HepG2 (cell line): ENCODE measurements around the gene COL9A3. TPM values are rescaled to one million over a fixed set of nuclear protein-coding genes. Genes with fewer than 3 reads are reported as not detected.

Experiments used
- AGO2 ChIP-seq: fragments of 200-400 bp; formaldehyde crosslinking; optimal IDR thresholded peaks from 2 replicates; pipeline ENCODE3; 2017; ENCODE audit warnings: mild to moderate bottlenecking, low read depth, low read length, moderate library complexity
- ATAD3A ChIP-seq: sonication (generic); formaldehyde crosslinking; IDR thresholded peaks from 2 replicates; pipeline ENCODE4 v1.4.0; 2020; ENCODE audit warnings: missing genetic modification reagents
- CBX2 ChIP-seq, 2 experiments: fragments of 200-600 bp in 1 of 2; sonication (generic); formaldehyde crosslinking in 1 of 2; IDR thresholded peaks; 2 replicates each; pipeline versions ENCODE4 v1.7.0 to v1.8.1; 2018 to 2022; ENCODE audit warnings: low read depth in 2 of 2, low read length in 1 of 2, mild to moderate bottlenecking in 1 of 2, missing genetic modification reagents in 1 of 2
- GATAD1 ChIP-seq: IDR thresholded peaks from 2 replicates; pipeline ENCODE4 v1.6.1; 2016; ENCODE audit warnings: missing genetic modification reagents, missing compliant biosample characterization
- NONO ChIP-seq, 2 experiments: fragments of 450-650 bp in 1 of 2; sonication (generic) in 1 of 2; formaldehyde crosslinking in 1 of 2; IDR thresholded peaks in 1 of 2; conservative IDR thresholded peaks in 1 of 2; 2 replicates each; pipeline versions ENCODE4 v1.6.1 to v1.8.0; 2017 to 2022; ENCODE audit warnings: mild to moderate bottlenecking in 1 of 2, missing genetic modification reagents in 1 of 2, moderate library complexity in 1 of 2
- NPAS2 ChIP-seq: sonication (generic); formaldehyde crosslinking; IDR thresholded peaks from 2 replicates; pipeline ENCODE4 v1.8.0; 2022; ENCODE audit warnings: mild to moderate bottlenecking, missing genetic modification reagents, borderline replicate concordance
- ZFP36L2 ChIP-seq: sonication (generic); formaldehyde crosslinking; IDR thresholded peaks from 2 replicates; pipeline ENCODE4 v1.4.0; 2020; ENCODE audit warnings: missing genetic modification reagents
- ZHX1 ChIP-seq: sonication (generic); formaldehyde crosslinking; IDR thresholded peaks from 2 replicates; pipeline ENCODE4 v1.8.1; 2022; ENCODE audit warnings: low read depth, mild to moderate bottlenecking, missing genetic modification reagents
- ZNF546 ChIP-seq: sonication (generic); formaldehyde crosslinking; conservative IDR thresholded peaks from 2 replicates; pipeline ENCODE4 v1.8.1; 2023; ENCODE audit warnings: mild to moderate bottlenecking, missing genetic modification reagents
- polyA plus RNA-seq, 8 experiments: library from polyadenylated mRNA; depleted of rRNA in 3 of 8; stranded (reverse) in 7 of 8; unstranded in 1 of 8; fragments of >200 nt; fragmentation: Illumina TruSeq in 4 of 8; extraction: Trizol in 4 of 8; gene quantifications; 2 replicates each; pipeline versions ENCODE4 v1.2.1 to v1.2.3, GENCODE V29; 2011 to 2016; ENCODE audit warnings: low read depth in 4 of 8, missing spikeins in 1 of 8, mixed read lengths in 1 of 8; ENCODE audit not compliant: insufficient read depth in 1 of 8
- total RNA-seq, 5 experiments: library from RNA; depleted of rRNA; stranded (reverse); fragments of >200 nt; fragmentation: Illumina TruSeq; extraction: Trizol; gene quantifications; 2 replicates each; pipeline ENCODE4 v1.2.3, GENCODE V29; 2016; ENCODE audit warnings: low read depth in 1 of 5
- TF ChIP-seq, protein P1 (sequence below): sonication (generic); formaldehyde crosslinking; IDR thresholded peaks from 2 replicates; pipeline ENCODE4 v1.5.0; 2020; ENCODE audit warnings: mild to moderate bottlenecking, missing genetic modification reagents
- TF ChIP-seq, protein P2 (sequence below): sonication (generic); formaldehyde crosslinking; IDR thresholded peaks from 2 replicates; pipeline ENCODE4 v1.5.1; 2020; ENCODE audit warnings: mild to moderate bottlenecking, missing genetic modification reagents, borderline replicate concordance
- TF ChIP-seq, protein P3 (sequence below): IDR thresholded peaks from 2 replicates; pipeline ENCODE4 v1.6.1; 2016
- TF ChIP-seq, protein P4 (sequence below): sonication (generic); formaldehyde crosslinking; IDR thresholded peaks from 2 replicates; pipeline ENCODE4 v1.8.1; 2023; ENCODE audit warnings: mild to moderate bottlenecking, missing genetic modification reagents

COL9A3 gene
- total and polyA plus RNA-seq, 2 of the 13 experiments (the other 11 are each of a cell fraction or from before 2014, with no cell fraction given): 155 to 204 TPM

GRCh38 chr20:62815066-62815991, 1.5 kb upstream of the COL9A3 start (continued):
- TF ChIP-seq, protein P1, sequence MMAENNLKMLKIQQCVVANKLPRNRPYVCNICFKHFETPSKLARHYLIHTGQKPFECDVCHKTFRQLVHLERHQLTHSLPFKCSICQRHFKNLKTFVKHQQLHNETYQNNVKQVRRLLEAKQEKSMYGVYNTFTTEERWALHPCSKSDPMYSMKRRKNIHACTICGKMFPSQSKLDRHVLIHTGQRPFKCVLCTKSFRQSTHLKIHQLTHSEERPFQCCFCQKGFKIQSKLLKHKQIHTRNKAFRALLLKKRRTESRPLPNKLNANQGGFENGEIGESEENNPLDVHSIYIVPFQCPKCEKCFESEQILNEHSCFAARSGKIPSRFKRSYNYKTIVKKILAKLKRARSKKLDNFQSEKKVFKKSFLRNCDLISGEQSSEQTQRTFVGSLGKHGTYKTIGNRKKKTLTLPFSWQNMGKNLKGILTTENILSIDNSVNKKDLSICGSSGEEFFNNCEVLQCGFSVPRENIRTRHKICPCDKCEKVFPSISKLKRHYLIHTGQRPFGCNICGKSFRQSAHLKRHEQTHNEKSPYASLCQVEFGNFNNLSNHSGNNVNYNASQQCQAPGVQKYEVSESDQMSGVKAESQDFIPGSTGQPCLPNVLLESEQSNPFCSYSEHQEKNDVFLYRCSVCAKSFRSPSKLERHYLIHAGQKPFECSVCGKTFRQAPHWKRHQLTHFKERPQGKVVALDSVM (CRISPR knock-in tag): peak; percentile 52; the same call in 1 of the 2 replicates
- TF ChIP-seq NPAS2 (no peak), NONO (IDR thresholded peaks at IDR 0.05) (no peak), NONO (CRISPR knock-in tag; conservative IDR thresholded peaks at IDR 0.05) (no peak), ZFP36L2 (CRISPR knock-in tag) (no peak), CBX2 (IDR thresholded peaks at IDR 0.05; ENCODE audit: low read depth, low read length) (no peak), CBX2 (CRISPR knock-in tag; IDR thresholded peaks at IDR 0.05; ENCODE audit: low read depth) (no peak), ZHX1 (CRISPR knock-in tag) (no peak), ATAD3A (CRISPR knock-in tag) (no peak), GATAD1 (CRISPR knock-in tag) (0 out of 2 replicates have a peak, but pooled peaks have one; percentile 20), ZNF546 (no peak; the same call in 1 of the 2 replicates), AGO2 (no peak)
- TF ChIP-seq, protein P2, sequence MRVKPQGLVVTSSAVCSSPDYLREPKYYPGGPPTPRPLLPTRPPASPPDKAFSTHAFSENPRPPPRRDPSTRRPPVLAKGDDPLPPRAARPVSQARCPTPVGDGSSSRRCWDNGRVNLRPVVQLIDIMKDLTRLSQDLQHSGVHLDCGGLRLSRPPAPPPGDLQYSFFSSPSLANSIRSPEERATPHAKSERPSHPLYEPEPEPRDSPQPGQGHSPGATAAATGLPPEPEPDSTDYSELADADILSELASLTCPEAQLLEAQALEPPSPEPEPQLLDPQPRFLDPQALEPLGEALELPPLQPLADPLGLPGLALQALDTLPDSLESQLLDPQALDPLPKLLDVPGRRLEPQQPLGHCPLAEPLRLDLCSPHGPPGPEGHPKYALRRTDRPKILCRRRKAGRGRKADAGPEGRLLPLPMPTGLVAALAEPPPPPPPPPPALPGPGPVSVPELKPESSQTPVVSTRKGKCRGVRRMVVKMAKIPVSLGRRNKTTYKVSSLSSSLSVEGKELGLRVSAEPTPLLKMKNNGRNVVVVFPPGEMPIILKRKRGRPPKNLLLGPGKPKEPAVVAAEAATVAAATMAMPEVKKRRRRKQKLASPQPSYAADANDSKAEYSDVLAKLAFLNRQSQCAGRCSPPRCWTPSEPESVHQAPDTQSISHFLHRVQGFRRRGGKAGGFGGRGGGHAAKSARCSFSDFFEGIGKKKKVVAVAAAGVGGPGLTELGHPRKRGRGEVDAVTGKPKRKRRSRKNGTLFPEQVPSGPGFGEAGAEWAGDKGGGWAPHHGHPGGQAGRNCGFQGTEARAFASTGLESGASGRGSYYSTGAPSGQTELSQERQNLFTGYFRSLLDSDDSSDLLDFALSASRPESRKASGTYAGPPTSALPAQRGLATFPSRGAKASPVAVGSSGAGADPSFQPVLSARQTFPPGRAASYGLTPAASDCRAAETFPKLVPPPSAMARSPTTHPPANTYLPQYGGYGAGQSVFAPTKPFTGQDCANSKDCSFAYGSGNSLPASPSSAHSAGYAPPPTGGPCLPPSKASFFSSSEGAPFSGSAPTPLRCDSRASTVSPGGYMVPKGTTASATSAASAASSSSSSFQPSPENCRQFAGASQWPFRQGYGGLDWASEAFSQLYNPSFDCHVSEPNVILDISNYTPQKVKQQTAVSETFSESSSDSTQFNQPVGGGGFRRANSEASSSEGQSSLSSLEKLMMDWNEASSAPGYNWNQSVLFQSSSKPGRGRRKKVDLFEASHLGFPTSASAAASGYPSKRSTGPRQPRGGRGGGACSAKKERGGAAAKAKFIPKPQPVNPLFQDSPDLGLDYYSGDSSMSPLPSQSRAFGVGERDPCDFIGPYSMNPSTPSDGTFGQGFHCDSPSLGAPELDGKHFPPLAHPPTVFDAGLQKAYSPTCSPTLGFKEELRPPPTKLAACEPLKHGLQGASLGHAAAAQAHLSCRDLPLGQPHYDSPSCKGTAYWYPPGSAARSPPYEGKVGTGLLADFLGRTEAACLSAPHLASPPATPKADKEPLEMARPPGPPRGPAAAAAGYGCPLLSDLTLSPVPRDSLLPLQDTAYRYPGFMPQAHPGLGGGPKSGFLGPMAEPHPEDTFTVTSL: no peak
- TF ChIP-seq, protein P3, sequence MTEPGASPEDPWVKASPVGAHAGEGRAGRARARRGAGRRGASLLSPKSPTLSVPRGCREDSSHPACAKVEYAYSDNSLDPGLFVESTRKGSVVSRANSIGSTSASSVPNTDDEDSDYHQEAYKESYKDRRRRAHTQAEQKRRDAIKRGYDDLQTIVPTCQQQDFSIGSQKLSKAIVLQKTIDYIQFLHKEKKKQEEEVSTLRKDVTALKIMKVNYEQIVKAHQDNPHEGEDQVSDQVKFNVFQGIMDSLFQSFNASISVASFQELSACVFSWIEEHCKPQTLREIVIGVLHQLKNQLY (CRISPR knock-in tag): no peak
- TF ChIP-seq, protein P4, sequence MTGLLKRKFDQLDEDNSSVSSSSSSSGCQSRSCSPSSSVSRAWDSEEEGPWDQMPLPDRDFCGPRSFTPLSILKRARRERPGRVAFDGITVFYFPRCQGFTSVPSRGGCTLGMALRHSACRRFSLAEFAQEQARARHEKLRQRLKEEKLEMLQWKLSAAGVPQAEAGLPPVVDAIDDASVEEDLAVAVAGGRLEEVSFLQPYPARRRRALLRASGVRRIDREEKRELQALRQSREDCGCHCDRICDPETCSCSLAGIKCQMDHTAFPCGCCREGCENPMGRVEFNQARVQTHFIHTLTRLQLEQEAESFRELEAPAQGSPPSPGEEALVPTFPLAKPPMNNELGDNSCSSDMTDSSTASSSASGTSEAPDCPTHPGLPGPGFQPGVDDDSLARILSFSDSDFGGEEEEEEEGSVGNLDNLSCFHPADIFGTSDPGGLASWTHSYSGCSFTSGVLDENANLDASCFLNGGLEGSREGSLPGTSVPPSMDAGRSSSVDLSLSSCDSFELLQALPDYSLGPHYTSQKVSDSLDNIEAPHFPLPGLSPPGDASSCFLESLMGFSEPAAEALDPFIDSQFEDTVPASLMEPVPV (CRISPR knock-in tag): peak; percentile 36; the same call in 1 of the 2 replicates
